NCI-H2196 (cell line): ENCODE results near the gene ATF7.
"Not testable (repeated sequence)": the region's sequence is repeated elsewhere in the genome, so short reads cannot be mapped to it uniquely, and the experiment has no call there.

Experiments
- DNase-seq: peaks from one replicate; lab custom pipeline; 2025; ENCODE audit not compliant: unreplicated experiment; lab: John Stamatoyannopoulos, UW

ATF7 gene

DNA sequence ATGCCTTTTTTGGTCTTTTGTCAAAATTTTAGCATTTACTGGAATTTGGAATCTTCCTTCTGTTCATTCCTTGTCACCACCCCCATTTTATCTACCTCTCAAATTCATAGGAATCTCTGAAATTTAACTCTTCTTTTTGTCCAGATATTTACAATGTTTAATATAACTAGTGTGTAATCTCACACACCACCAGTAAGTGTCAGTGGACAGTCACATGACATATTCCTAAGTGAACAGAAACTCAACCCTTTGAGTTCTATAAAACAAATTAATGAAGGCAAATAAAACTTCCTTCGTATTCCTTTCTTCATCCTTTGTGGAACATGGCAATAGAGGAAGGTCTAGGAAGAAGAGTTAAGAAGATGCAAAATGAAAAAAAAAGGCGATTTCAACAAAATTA lies 26.6 kb downstream of the ATF7 start:
- no peak for DNase-seq

DNA sequence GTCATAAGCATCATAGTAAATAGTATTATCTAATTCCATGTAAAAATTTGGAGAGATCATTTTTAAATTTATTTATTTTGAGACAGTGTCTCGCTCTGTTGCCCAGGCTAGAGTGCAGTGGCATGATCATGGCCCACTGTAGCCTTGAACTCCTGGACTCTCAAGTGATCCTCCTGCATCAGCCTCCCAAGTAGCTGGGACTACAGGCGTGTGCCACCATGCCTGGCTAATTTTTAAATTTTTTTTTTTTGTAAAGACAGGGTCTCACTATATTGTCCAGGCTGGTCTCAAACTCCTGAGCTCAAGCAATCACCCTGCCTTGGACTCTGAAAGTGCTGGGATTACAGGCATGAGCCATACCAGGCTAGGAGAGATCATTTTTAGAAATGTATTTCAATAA lies 27.2 kb downstream of the ATF7 start:
- not testable (repeated sequence) for DNase-seq

GRCh38 chr12:53596920-53597363 lies 29.2 kb downstream of the ATF7 start:
- no peak for DNase-seq

GRCh38 chr12:53594897-53595615 lies 31.1 kb downstream of the ATF7 start:
- DNase-seq = no peak

- DNase-seq = no peak
Measured at GRCh38 chr12:53593707-53594106, 32.5 kb downstream of the ATF7 start.

DNA sequence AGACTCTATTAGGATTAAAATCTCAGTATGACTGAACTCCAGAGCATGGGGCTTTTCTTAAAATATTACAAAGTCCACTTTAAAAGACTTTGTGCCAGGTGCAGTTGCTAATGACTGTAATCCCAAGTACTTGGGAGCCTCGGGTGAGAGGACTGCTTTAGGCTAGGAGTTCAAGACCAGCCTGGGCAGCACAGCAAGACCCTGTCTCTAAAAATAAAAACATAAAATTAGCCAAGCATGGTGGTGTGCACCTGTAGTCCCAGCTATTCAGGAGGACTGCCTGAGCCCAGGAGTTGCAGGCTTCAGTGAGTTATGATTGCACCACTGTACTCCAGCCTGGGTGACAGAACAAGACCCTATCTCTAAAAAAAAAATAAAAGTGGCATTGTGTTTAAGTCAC lies 33.2 kb downstream of the ATF7 start:
- DNase-seq = no peak

- DNase-seq = no peak
Measured at GRCh38 chr12:53592426-53592825, 33.8 kb downstream of the ATF7 start.

DNA sequence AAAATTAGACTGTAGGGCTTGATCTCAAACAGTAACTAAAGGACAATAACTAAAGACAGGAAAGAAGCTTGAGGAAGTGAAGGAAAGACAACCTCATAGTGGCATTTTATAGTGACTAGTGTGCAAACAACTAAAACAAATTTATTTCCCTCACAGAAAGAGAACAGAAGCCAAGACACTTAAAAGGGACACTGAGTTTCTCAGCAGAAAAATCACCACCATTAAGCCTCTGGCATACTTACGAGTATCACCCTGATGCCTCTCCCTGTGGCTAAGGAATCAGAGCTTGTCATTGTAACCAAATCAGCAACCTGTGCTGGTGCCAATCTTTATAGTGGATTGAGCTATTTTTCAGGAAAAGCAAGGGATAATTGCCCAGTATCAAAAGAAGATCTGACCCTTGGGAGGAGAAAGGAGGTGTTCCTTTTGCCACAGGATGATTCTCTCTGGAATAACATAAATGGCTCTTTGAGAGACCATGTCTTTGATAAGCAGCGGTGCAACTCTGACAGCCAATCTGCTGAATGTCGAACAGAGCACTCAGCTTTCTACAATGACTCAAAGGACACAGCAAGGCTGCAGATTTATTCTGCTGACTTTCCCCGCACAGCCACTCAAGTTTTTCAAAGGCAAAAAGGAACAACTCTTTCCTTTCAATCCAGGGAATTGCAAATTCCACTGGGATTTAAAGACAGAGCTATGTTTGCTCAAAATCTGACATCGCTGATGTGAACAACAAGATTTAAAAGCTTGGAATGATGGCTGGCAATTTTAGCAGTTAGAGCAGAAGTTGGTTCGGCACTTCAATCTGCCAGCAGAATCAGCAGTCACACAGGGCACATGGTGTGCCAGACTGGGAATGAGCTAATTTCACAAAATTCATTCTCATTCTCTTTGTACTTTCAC lies 34.6 kb downstream of the ATF7 start:
- no peak for DNase-seq

DNA sequence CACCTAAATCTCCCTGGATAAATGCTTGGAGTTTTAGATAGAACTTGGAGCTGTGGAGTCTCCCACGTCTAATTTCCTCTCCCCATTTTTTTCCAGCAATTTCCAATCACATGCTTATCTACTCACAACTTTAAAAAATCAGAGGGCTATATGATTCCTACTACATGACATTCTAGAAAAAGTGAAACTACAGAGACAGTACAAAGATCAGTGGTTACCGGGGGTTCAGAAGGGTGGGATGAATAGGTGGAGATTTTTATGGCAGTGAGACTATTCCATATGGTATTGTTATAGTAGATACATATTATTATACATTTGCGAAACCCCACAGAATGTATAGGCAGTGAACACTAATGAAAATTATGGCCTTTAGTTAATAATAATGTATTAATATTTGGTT lies 35.5 kb downstream of the ATF7 start:
- DNase-seq = no peak

GRCh38 chr12:53589915-53590314 lies 36.3 kb downstream of the ATF7 start:
- DNase-seq = no peak

DNA sequence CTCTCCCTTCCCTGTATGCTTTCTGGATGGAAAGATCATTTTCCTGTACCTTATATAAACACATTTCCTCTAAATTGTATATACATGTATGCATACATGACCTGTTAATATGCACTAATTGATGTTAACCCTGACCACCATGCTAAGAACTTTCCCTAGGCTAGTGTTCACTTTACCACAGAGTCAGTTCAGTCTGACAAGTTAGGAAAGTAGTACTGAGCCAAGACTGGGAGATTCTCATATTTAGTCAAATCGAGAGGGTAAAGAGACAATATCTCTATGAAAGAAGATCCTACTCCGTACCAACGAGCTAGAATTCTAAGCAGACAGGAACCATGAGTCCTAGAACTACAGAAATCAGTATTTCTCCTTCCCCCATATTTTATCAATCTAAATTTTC lies 36.8 kb downstream of the ATF7 start:
- no peak for DNase-seq

GRCh38 chr12:53588123-53588522 lies 38.1 kb downstream of the ATF7 start:
- DNase-seq = no peak

- no peak for DNase-seq
Measured at GRCh38 chr12:53586745-53587144, 39.4 kb downstream of the ATF7 start.

GRCh38 chr12:53585448-53586125 lies 40.6 kb downstream of the ATF7 start:
- no peak for DNase-seq

DNA sequence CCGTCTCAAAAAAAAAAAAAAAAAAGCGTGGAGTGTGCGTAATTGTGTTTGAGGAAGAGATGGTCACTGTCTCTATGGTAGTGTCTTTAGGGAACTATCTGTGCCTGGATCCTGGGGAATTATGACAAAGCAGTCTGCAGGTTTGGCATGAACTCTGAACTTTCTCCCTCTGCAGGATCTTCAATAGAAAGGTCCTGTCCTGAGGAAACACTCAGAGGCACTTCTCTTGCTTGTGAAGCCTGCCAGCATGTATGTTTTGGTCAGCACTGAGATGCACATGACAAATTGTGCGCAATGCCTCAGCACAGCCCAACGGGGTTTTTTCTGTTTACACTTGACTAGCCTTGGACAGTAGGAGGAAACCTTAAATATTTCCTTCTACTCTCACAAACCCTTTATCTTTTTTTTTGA lies 46.6 kb downstream of the ATF7 start:
- DNase-seq = no peak

GRCh38 chr12:53578783-53579182 lies 47.4 kb downstream of the ATF7 start:
- DNase-seq = no peak

DNA sequence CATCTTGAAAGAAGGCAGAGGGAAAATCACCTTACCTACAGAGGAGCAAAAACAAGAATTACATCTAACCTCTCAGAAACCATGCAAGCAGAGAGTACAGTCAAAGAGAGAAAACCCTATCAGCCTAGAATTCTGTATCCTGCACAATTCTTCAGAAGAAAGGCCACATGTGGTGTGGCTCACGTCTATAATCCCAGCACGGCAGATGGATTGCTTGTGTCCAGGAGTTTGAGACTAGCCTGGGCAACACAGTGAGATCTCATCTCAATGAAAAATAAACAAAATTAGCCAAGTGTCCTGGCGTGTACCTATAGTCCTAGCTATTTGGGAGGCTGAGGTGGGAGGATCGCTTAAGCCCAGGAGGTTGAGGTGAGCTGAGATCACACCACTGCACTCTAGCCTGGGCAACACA lies 48.2 kb downstream of the ATF7 start:
- no peak for DNase-seq

- no peak for DNase-seq
Measured at GRCh38 chr12:53575502-53576249, 50.5 kb downstream of the ATF7 start.

DNA sequence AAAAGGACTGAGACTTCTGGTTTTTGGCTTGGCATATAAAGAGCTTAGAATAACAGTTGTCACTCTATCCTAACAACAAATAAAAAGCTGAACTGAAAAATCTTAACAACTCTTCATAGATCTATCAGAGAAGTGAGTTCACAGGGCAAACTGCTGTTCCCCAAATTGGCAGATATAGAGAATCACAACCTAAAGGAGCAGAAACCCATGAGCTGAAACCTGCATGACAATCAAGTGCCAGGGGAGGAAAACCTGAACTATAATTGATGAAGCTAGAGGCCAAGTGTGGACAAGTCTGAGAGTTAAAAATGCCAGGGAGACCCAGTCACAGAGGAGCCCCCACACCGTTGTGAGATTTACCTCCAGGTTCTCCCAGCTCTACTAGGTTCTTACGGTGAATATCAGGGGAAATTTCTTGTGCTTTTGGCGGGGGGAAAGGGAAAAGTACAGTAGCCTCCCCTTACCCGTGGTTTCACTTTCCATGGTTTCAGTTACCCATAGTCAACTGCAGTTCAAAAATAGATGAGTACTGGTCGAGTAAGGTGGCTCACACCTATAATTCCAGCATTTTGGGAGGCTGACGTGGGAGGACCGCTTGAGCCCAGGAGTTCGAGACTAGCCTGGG lies 53.9 kb downstream of the ATF7 start:
- DNase-seq = no peak

- DNase-seq = no peak
Measured at GRCh38 chr12:53571295-53571694, 54.9 kb downstream of the ATF7 start.
